H1 (cell line): ENCODE measurements around the gene BCAS3. TPM values are rescaled to one million over a fixed set of nuclear protein-coding genes. Genes with fewer than 3 reads are reported as not detected.

ENCODE experiments used
- ASH2L ChIP-seq: fragments of 200-600, 300-600 bp; sonication (generic); IDR thresholded peaks from one replicate; pipeline ENCODE4 v1.7.1; 2017; ENCODE audit warnings: low read length
- CBX5 ChIP-seq: fragments of 300-800, 300-1000 bp; sonication (generic); IDR thresholded peaks from 2 replicates; pipeline ENCODE4 v1.7.1; 2016; ENCODE audit warnings: antibody characterized with exemption, low read length, low read depth
- CHD2 ChIP-seq: IDR thresholded peaks from 2 replicates; pipeline ENCODE4 v1.6.1; 2012; ENCODE audit warnings: low read length, improper control_type of control experiment
- EP300 ChIP-seq, 2 experiments: IDR thresholded peaks; 1 replicate in 1 of 2; 2 replicates in 1 of 2; pipeline ENCODE4 v1.6.1; 2011 to 2012; ENCODE audit warnings: low read depth in 2 of 2, low read length in 2 of 2, mild to moderate bottlenecking in 2 of 2, borderline replicate concordance in 1 of 2, inconsistent platforms in 1 of 2, moderate library complexity in 1 of 2
- PHF8 ChIP-seq: fragments of 200-600 bp; sonication (generic); conservative IDR thresholded peaks from 2 replicates; pipeline ENCODE4 v1.7.1; 2012; ENCODE audit warnings: low read depth, mild to moderate bottlenecking, inconsistent platforms, low read length, moderate library complexity
- SP2 ChIP-seq: IDR thresholded peaks from 2 replicates; pipeline ENCODE4 v1.6.1; 2012; ENCODE audit warnings: mild to moderate bottlenecking, low read length, inconsistent platforms
- polyA plus RNA-seq, 7 experiments: library from polyadenylated mRNA; depleted of rRNA in 3 of 7; stranded (reverse) in 5 of 7; unstranded in 2 of 7; fragments of >200 nt in 5 of 7; fragments of 200-250 nt in 2 of 7; gene quantifications; 1 replicate in 5 of 7; 2 replicates in 1 of 7; 4 replicates in 1 of 7; pipeline versions ENCODE4 v1.2.1 to v1.2.3, GENCODE V29; 2011 to 2013; ENCODE audit warnings: missing spikeins in 2 of 7, mixed read lengths in 2 of 7
- total RNA-seq: library from RNA; stranded (reverse); fragmentation: NEBNext Ultra II Directional; extraction: Animal tissue kit (Norgen Biotek cat#: 25700); gene quantifications from 2 replicates; pipeline ENCODE4 v1.2.1, GENCODE V29; 2021

BCAS3 gene
- total and polyA plus RNA-seq, 2 of the 8 experiments (the other 6 are each of a cell fraction or from before 2014, with no cell fraction given) = 9.9 to 13.3 TPM

- TF ChIP-seq SP2 (no peak), EP300 (IDR thresholded peaks at IDR 0.05; ENCODE audit: borderline replicate concordance in 1 of 2, low read depth in 2 of 2, low read length in 2 of 2) (no peak), ASH2L (no peak), CBX5 (no peak), PHF8 (no peak), CHD2 (no peak)
- TF ChIP-seq, all 59 proteins: peak for 0
Observed at GRCh38 chr17:61026818-61027217, 349.2 kb downstream of the BCAS3 start (continued).
